ENCODE data around the gene FTSJ3.
"Not testable (repeated sequence)": the region's sequence is repeated elsewhere in the genome, so short reads cannot be mapped to it uniquely, and the experiment has no call there.

FTSJ3 gene

DNA sequence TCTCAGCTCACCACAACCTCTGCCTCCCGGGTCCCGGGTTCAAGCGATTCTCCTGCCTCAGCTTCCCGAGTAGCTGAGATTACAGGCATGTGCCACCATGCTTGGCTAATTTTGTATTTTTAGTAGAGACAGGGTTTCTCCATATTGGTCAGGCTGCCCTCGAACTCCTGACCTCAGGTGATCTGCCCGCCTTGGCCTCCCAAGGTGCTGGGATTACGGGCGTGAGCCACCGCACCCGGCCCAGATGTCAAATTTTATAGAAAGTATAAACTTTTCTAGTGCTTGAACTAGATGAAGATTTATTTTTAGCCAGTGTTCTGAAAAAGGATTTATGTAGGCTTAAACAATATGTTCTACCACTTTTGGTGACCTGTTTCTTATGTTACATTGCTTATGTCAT is 31.1 kb downstream of the FTSJ3 start:
- not testable (repeated sequence) for H3K9me3 ChIP-seq (ENCODE audit: control insufficient read depth, insufficient read depth, low read length); H3K4me1 ChIP-seq (ENCODE audit: control insufficient read depth, insufficient read depth, low read length); H3K9ac ChIP-seq (ENCODE audit: low read depth, low read length); H3K4me3 ChIP-seq (ENCODE audit: low read depth, low read length); H3K27me3 ChIP-seq (ENCODE audit: control insufficient read depth, insufficient read depth, low read length)
- H3K36me3 ChIP-seq (ENCODE audit: control insufficient read depth, insufficient read depth, low read length), result peaks cover 34% of the 10 kb centered on the region

DNA sequence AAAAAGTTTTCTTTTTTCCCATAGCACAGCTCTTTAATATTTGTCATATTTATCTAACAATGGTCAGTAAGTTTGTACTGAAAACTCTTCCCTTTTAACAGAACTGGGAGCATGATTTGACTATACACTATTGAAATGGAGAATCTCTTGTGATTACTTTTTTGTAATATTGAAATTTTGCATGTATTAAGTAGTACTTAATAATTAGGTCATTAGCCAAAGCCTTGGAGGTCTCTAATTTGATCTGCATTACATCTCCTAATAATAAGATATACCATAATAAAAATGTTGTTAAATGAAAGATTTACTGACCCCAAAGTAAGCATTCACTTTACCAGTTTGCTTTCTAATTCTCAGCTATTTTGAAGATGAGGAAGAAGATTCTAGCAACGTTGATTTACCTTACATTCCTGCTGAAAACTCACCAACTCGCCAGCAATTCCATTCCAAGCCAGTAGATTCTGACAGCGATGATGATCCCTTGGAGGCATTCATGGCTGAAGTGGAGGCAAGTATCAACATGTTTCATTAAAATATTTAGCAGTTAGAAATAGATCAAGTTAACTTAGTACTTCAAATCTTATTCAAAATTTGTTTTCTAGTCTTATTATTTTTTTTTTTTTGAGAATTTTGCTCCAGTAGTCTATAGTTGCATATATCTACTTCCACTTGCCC is 35.3 kb downstream of the FTSJ3 start:
- Histone ChIP-seq H3K36me3 (ENCODE audit: control insufficient read depth, insufficient read depth, low read length) (peaks cover 26% of the 10 kb centered on the region), H3K27me3 (ENCODE audit: control insufficient read depth, insufficient read depth, low read length) (no peaks in the 10 kb centered on the region)

DNA sequence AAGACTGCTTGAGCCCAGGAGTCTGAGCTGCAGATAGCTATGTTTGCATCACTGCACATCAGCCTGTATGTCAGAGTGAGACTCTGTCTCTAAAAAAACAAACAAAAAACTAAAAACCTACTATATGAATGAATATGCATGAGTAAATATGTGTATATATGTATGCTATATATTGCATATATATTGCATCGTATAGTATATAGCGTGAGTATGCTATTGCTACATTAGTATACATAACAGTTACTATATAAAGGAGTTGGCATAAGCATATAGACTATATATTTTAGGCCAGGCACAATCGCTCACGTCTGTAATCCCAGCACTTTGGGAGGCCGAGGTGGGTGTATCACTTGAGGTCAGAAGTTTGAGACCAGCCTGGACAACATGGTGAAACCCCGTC is 37.4 kb downstream of the FTSJ3 start:
- Histone ChIP-seq H3K9ac (ENCODE audit: low read depth, low read length) (no peak overlapping the region), H3K4me1 (ENCODE audit: control insufficient read depth, insufficient read depth, low read length) (no peaks in the 10 kb centered on the region), H3K36me3 (ENCODE audit: control insufficient read depth, insufficient read depth, low read length) (peaks cover 19% of the 10 kb centered on the region), H3K4me3 (ENCODE audit: low read depth, low read length) (no peak overlapping the region), H3K9me3 (ENCODE audit: control insufficient read depth, insufficient read depth, low read length) (no peaks in the 10 kb centered on the region), H3K27me3 (ENCODE audit: control insufficient read depth, insufficient read depth, low read length) (no peaks in the 10 kb centered on the region)

More for the DNA sequence above, 35.3 kb downstream of the FTSJ3 start:
- no peaks in the 10 kb centered on the region for H3K9me3 ChIP-seq (ENCODE audit: control insufficient read depth, insufficient read depth, low read length)
- no peak overlapping the region for H3K9ac ChIP-seq (ENCODE audit: low read depth, low read length)
- H3K4me3 ChIP-seq (ENCODE audit: low read depth, low read length), result no peak overlapping the region
- no peaks in the 10 kb centered on the region for H3K4me1 ChIP-seq (ENCODE audit: control insufficient read depth, insufficient read depth, low read length)

DNA sequence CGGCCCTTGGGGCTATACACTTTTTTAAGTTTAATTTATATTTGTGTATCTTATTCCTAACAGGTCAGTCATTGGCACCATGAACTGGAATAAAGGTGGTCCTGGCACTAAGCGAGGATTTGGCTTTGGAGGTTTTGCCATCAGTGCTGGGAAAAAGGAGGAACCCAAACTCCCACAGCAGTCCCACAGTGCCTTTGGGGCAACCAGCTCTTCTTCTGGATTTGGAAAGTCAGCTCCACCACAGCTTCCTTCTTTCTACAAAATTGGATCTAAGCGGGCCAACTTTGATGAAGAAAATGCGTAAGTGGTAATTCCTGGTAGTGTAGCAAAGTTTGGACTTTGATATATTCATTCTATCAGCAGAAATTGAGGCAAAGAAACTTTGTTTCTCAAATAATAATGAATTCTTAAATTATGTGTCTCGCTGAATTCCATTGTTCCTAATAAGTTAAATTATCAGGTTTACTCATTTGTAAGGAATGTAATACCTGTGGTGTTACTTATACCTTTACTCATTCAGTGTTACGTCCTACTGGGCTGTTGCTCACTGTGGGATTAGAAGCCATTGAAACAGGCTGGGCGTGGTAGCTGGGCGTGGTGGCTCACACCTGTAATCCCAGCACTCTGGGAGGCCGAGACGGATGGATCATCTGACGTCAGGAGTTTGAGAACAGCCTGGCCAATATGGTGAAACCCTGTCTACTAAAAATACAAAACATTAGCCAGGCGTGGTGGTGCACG is 40.3 kb downstream of the FTSJ3 start:
- Histone ChIP-seq H3K4me3 (ENCODE audit: low read depth, low read length) (no peak overlapping the region), H3K4me1 (ENCODE audit: control insufficient read depth, insufficient read depth, low read length) (no peaks in the 10 kb centered on the region), H3K36me3 (ENCODE audit: control insufficient read depth, insufficient read depth, low read length) (peaks cover 10% of the 10 kb centered on the region), H3K9me3 (ENCODE audit: control insufficient read depth, insufficient read depth, low read length) (no peaks in the 10 kb centered on the region), H3K9ac (ENCODE audit: low read depth, low read length) (no peak overlapping the region), H3K27me3 (ENCODE audit: control insufficient read depth, insufficient read depth, low read length) (no peaks in the 10 kb centered on the region)

DNA sequence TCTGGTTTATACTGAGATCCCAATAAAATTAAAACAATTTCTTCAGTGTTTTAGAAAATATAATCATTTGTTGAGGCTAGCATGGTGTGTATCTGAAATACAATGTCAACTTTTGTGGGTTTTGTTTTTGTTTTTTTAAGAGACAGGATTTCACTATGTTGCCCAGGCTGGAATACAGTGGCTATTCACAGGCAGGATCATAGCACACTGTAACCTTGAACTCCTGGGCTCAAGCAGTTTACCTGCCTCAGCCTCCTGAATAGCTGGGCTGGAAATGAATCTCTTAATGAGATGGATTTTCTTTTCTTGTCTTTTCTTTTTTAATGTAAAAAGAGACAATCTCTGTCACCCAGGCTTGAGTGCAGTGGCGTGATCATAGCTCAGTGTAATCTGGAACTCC is 41.3 kb downstream of the FTSJ3 start:
- Histone ChIP-seq H3K36me3 (ENCODE audit: control insufficient read depth, insufficient read depth, low read length) (peaks cover 10% of the 10 kb centered on the region), H3K27me3 (ENCODE audit: control insufficient read depth, insufficient read depth, low read length) (no peaks in the 10 kb centered on the region), H3K4me3 (ENCODE audit: low read depth, low read length) (no peak overlapping the region), H3K4me1 (ENCODE audit: control insufficient read depth, insufficient read depth, low read length) (no peaks in the 10 kb centered on the region), H3K9ac (ENCODE audit: low read depth, low read length) (no peak overlapping the region), H3K9me3 (ENCODE audit: control insufficient read depth, insufficient read depth, low read length) (no peaks in the 10 kb centered on the region)

DNA sequence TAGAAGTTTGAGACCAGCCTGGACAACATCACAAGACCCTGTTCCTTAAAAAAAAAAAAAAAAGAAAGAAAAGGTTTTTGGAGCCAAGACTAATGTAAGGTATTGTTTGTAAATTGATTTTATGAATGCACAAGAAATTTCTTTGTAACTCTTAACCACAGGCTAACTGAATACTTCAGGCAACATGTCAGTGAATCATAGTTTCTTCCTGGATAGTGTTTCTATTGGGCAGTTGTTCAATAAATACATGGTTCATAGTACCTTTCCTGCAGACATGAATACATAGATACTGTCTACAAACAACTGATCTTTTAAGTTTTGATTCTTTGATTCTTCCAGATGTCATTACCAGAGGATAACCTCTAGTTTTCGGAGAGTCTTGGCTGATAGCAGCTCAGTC is 41.9 kb downstream of the FTSJ3 start:
- Histone ChIP-seq H3K4me3 (ENCODE audit: low read depth, low read length) (no peak overlapping the region), H3K9me3 (ENCODE audit: control insufficient read depth, insufficient read depth, low read length) (no peaks in the 10 kb centered on the region), H3K27me3 (ENCODE audit: control insufficient read depth, insufficient read depth, low read length) (no peaks in the 10 kb centered on the region), H3K9ac (ENCODE audit: low read depth, low read length) (no peak overlapping the region), H3K4me1 (ENCODE audit: control insufficient read depth, insufficient read depth, low read length) (no peaks in the 10 kb centered on the region), H3K36me3 (ENCODE audit: control insufficient read depth, insufficient read depth, low read length) (peaks cover 10% of the 10 kb centered on the region)

DNA sequence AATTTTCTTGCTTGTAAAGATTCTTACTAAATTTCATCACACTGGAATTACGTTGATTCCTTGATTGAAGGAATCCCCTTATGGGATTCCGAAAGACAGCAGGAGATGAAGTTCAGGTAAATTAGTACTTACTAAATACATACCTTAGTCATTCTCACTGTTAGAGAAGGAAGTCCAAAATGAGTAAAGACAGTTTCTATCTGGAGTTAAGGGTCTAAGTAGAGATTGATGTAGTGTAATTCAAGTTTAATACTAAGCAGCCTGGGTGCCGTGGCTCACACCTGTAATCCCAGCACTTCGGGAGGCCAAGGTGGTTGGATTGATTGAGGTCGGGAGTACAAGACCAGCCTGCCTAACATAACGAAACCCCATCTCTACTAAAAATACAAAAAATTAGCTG is 43.9 kb downstream of the FTSJ3 start:
- Histone ChIP-seq H3K9me3 (ENCODE audit: control insufficient read depth, insufficient read depth, low read length) (no peaks in the 10 kb centered on the region), H3K36me3 (ENCODE audit: control insufficient read depth, insufficient read depth, low read length) (peaks cover 7% of the 10 kb centered on the region), H3K4me1 (ENCODE audit: control insufficient read depth, insufficient read depth, low read length) (no peaks in the 10 kb centered on the region), H3K27me3 (ENCODE audit: control insufficient read depth, insufficient read depth, low read length) (no peaks in the 10 kb centered on the region), H3K4me3 (ENCODE audit: low read depth, low read length) (no peak overlapping the region), H3K9ac (ENCODE audit: low read depth, low read length) (no peak overlapping the region)

DNA sequence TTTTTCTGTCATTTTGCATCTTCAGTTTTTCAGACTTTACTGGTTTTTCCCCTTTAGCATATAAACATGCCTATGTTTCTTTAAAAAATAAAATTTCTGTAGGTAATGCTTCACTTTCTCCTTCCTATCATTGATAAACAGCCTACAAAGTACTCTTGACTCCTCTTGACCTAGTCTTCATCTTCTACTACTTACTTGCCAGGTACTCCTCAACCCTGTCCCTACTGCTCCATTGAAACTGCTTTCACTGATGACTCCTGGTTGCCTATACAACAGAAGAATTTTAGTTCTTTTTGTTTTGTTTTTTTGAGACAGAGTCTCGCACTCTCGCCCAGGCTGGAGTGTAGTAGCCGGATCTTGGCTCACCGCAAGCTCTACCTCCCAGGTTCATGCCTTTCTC is 46.5 kb downstream of the FTSJ3 start:
- Histone ChIP-seq H3K9ac (ENCODE audit: low read depth, low read length) (no peak overlapping the region), H3K27me3 (ENCODE audit: control insufficient read depth, insufficient read depth, low read length) (no peaks in the 10 kb centered on the region), H3K4me1 (ENCODE audit: control insufficient read depth, insufficient read depth, low read length) (no peaks in the 10 kb centered on the region), H3K9me3 (ENCODE audit: control insufficient read depth, insufficient read depth, low read length) (no peaks in the 10 kb centered on the region), H3K4me3 (ENCODE audit: low read depth, low read length) (no peak overlapping the region), H3K36me3 (ENCODE audit: control insufficient read depth, insufficient read depth, low read length) (no peaks in the 10 kb centered on the region)

DNA sequence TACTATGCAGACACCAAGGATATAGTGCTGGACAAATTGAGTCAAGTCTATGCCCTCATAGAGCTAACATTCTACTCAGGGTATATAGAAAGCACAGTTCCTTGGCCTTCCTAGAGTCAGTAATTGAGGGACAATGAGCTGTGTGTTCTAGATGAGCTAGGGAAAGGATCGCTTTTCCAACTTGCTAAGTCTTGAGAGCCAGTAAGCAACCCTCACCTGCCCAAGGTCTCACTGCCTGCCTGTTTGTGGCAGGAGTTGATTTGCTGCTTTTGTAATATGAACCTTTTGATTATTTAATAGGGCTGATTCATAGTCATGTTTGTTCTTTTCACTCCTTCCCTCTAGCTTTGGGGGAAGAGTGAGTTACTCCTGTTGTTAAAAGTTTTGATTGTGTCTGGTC is 47.0 kb downstream of the FTSJ3 start:
- no peaks in the 10 kb centered on the region for H3K36me3 ChIP-seq (ENCODE audit: control insufficient read depth, insufficient read depth, low read length)
- H3K9ac ChIP-seq (ENCODE audit: low read depth, low read length), result no peak overlapping the region
- no peaks in the 10 kb centered on the region for H3K9me3 ChIP-seq (ENCODE audit: control insufficient read depth, insufficient read depth, low read length)
- H3K27me3 ChIP-seq (ENCODE audit: control insufficient read depth, insufficient read depth, low read length), result no peaks in the 10 kb centered on the region
- no peak overlapping the region for H3K4me3 ChIP-seq (ENCODE audit: low read depth, low read length)
- no peaks in the 10 kb centered on the region for H3K4me1 ChIP-seq (ENCODE audit: control insufficient read depth, insufficient read depth, low read length)

DNA sequence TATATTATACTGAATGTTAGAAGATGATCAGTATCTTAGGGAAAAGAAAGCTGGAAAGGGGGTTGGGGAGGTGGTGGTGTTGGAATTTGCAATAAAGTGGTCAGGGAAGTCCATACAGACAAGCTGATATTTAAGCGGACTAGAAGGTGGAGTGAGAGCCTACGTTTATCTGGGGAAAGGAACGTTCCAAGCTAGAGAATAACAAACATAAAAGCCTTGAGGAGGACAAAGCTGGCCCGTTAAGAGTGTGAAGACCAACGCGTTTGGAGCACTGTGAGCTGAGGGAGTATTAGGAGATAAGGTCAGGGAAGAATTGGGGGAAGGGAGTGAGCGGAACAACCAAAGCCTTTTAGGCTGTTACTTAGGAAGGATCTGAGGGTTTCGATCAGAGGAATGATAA is 52.0 kb downstream of the FTSJ3 start:
- H3K4me3 ChIP-seq (ENCODE audit: low read depth, low read length), result peak overlapping the region; percentile 91
- no peaks in the 10 kb centered on the region for H3K36me3 ChIP-seq (ENCODE audit: control insufficient read depth, insufficient read depth, low read length)
- H3K4me1 ChIP-seq (ENCODE audit: control insufficient read depth, insufficient read depth, low read length), result no peaks in the 10 kb centered on the region
- no peaks in the 10 kb centered on the region for H3K27me3 ChIP-seq (ENCODE audit: control insufficient read depth, insufficient read depth, low read length)
- no peaks in the 10 kb centered on the region for H3K9me3 ChIP-seq (ENCODE audit: control insufficient read depth, insufficient read depth, low read length)
- peak overlapping the region; percentile 19 for H3K9ac ChIP-seq (ENCODE audit: low read depth, low read length)

DNA sequence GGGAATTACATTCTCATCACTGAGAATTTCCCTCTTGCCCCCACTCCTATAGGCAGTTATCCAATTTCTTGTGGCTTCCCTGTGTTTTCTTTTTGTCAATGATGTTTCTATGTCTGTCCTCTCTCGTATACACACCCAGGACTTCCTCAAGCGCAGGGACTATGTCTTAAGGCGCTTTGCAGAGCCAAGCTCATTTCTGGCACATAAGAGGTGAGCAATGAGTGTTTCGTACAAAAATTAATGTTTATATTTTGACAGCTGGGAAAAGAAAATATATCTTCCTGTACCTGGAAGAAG is 52.5 kb downstream of the FTSJ3 start:
- H3K4me3 ChIP-seq (ENCODE audit: low read depth, low read length), result peak overlapping the region; percentile 91
- no peaks in the 10 kb centered on the region for H3K27me3 ChIP-seq (ENCODE audit: control insufficient read depth, insufficient read depth, low read length)
- peak overlapping the region; percentile 89 for H3K9ac ChIP-seq (ENCODE audit: low read depth, low read length)
- H3K4me1 ChIP-seq (ENCODE audit: control insufficient read depth, insufficient read depth, low read length), result no peaks in the 10 kb centered on the region
- H3K9me3 ChIP-seq (ENCODE audit: control insufficient read depth, insufficient read depth, low read length), result no peaks in the 10 kb centered on the region
- no peaks in the 10 kb centered on the region for H3K36me3 ChIP-seq (ENCODE audit: control insufficient read depth, insufficient read depth, low read length)

DNA sequence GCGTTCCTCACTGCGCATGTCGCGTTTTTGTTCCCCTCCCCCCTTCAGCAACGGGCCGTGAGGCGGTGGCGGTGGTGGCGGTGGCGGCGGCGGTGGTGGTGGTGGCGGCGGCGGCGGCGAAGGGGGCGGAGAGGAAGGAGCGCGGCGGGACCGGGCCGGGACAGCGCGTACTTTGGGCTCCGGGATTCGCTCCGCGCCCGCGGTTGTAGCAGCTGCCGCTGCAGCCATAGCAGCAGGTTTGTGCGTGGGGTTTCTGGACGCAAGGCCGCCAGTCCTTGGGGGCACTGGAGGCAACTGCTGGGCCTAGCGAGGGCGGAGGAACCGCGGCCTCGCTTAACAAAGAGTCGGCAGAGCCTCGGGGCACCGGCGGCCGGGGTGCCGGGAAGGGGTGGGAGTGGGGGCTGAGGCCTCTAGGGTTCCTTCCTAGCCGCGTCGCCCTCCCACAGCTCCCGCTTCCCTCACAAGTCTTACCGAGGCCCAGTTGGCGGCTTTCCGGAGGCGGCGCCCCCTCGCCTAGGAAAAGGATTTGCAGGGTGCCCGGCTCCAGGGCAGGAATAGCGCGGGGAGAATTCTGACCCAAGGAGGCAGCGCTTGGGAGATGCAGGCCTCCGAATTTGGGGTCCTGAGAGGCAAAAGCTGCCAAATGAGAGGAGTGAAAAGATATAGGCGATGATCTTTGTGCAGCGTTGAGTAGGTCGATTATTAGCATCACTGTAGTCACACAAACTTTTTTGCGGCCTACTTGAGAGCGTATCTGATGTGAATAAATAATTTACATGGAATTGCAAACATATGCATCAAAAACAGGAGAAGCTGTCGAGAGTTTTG is 53.1 kb downstream of the FTSJ3 start, which contains the start of gene DDX42:
TSS of gene DDX42 (plus strand) at position 30 of the 828 bp plus-strand sequence. CDS start 12,880 bp downstream, outside the sequence.
- Histone ChIP-seq H3K9ac (ENCODE audit: low read depth, low read length) (peak within 1 kb of the TSS; percentile 95), H3K36me3 (ENCODE audit: control insufficient read depth, insufficient read depth, low read length) (no peaks in the 10 kb centered on the region), H3K4me1 (ENCODE audit: control insufficient read depth, insufficient read depth, low read length) (no peaks in the 10 kb centered on the region)

More for the DNA sequence above, 53.1 kb downstream of the FTSJ3 start, which contains the start of gene DDX42:
- no peaks in the 10 kb centered on the region for H3K27me3 ChIP-seq (ENCODE audit: control insufficient read depth, insufficient read depth, low read length)
- peak within 1 kb of the TSS; percentile 94 for H3K4me3 ChIP-seq (ENCODE audit: low read depth, low read length)
- H3K9me3 ChIP-seq (ENCODE audit: control insufficient read depth, insufficient read depth, low read length), result no peaks in the 10 kb centered on the region
